ENCODE data around the gene DOCK2. TPM values are rescaled to one million over a fixed set of nuclear protein-coding genes. Genes with fewer than 3 reads are reported as not detected.
A peak's percentile ranks its signal among the peaks of the same experiment; 100 is the strongest.

Gene DOCK2
- total and polyA plus RNA-seq, 8 donors: 4.3 to 101 (median 5.3) TPM

DNA sequence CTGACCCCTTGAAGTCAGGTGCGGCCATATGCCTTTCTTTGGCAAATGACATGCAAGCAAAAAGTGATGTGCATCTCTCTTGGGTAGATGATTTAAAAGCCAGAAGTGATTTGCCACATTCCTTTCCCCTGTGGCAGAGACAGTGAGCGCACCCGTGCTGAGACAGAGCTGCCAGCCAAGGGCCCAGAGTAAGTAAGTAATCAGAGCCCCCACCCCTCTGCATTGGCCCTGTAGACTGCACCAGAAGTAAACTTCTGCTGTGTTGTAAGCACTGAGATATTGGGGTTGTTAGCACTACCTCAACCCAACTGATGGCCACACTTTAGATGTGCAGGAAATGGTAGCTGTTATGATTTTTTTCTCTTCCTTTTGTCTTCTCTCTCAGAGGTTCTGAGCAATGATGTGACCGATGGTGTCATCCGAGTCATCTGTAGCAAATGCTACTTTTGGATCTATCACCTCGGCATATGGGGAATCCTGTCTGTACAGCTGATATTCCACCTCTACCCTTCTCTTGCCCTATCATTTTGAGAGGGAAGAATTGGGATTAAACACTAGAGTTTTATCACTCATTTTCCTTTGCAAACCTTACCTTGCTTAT, 58.0 kb downstream of the DOCK2 start:
- Histone ChIP-seq H3K4me1 (no peaks in the 10 kb centered on the region), H3K36me3 (peaks cover 0 to 96% of the 10 kb centered on the region in 2 donors), H3K27me3 (no peaks in the 10 kb centered on the region), H3K27ac (no peak overlapping the region), H3K9me3 (no peaks in the 10 kb centered on the region), H3K4me3 (no peak overlapping the region)
- no peak for DNase-seq
- no peak for ATAC-seq
- no peak for TF ChIP-seq CTCF (IDR thresholded peaks at IDR 0.05)
- intact Hi-C loops (cut with DNase I): no loop called here

- DNase-seq (no peak), ATAC-seq (peak; percentile 55)
- H3K4me3 ChIP-seq: no peak overlapping the region
- H3K36me3 ChIP-seq: peaks cover 0 to 96% of the 10 kb centered on the region in 2 donors
- TF ChIP-seq CTCF (IDR thresholded peaks at IDR 0.05): no peak
- H3K4me1 ChIP-seq: no peaks in the 10 kb centered on the region
- no peak overlapping the region for H3K27ac ChIP-seq
- no peaks in the 10 kb centered on the region for H3K27me3 ChIP-seq
- no peaks in the 10 kb centered on the region for H3K9me3 ChIP-seq
- intact Hi-C loops (cut with DNase I): no loop called here
Measured at GRCh38 chr5:169695919-169696490, 58.9 kb downstream of the DOCK2 start.

DNA sequence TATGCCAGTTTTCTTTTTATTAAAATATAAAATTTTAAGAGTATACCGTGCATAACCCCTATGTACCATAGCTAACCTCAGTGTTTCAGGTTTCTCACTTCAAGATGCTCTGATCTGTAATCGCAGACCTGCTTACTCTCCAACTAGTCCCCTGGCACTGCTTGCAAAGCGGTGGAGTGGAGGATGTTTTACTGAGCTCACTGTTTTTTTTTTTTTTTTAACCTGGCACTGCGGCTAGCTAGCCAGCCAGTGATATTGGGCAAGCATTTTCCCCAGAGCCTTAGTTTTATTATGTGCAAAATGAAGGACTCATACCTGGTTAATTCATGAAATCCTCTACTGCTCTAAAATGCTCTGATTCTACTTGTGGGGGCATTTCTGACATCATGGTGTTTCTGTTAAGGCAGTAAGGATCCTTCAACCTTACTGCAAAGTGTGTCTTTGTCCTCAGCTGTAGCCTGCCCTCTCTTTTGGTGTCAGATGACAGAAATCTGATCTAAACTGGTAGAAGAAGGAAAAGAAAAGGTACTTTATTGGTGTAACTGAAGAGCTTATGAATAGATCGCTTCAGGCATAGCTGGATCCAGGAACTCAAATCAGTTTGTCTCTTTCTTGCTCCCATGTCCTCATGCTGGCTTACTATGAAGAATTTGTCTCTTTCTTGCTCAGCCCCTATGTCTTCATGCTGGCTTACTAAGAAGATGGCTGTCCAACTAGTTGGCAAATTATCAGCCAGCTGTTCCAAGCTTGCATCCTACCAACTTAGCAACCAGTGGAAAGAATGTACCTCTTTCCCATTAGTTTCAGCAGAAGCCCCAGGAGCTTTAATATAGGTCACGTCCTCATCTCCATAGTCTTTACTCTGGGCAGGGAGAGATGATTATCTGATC, 59.8 kb downstream of the DOCK2 start:
- H3K4me3 ChIP-seq: no peak overlapping the region
- no peak for TF ChIP-seq CTCF (IDR thresholded peaks at IDR 0.05)
- DNase-seq (no peak), ATAC-seq (no peak)
- H3K36me3 ChIP-seq: peaks cover 0 to 96% of the 10 kb centered on the region in 2 donors
- H3K9me3 ChIP-seq: no peaks in the 10 kb centered on the region
- no peak overlapping the region for H3K27ac ChIP-seq
- no peaks in the 10 kb centered on the region for H3K4me1 ChIP-seq
- intact Hi-C loops (cut with DNase I): no loop called here
- no peaks in the 10 kb centered on the region for H3K27me3 ChIP-seq

- peaks cover 0 to 97% of the 10 kb centered on the region in 2 donors for H3K36me3 ChIP-seq
- intact Hi-C loops (cut with DNase I): no loop called here
- H3K4me3 ChIP-seq: no peak overlapping the region
- ATAC-seq (no peak), DNase-seq (no peak)
- no peaks in the 10 kb centered on the region for H3K27me3 ChIP-seq
- no peaks in the 10 kb centered on the region for H3K9me3 ChIP-seq
- no peaks in the 10 kb centered on the region for H3K4me1 ChIP-seq
- H3K27ac ChIP-seq: no peak overlapping the region
- no peak for TF ChIP-seq CTCF (IDR thresholded peaks at IDR 0.05)
Measured at GRCh38 chr5:169697511-169697890, 60.4 kb downstream of the DOCK2 start.

DNA sequence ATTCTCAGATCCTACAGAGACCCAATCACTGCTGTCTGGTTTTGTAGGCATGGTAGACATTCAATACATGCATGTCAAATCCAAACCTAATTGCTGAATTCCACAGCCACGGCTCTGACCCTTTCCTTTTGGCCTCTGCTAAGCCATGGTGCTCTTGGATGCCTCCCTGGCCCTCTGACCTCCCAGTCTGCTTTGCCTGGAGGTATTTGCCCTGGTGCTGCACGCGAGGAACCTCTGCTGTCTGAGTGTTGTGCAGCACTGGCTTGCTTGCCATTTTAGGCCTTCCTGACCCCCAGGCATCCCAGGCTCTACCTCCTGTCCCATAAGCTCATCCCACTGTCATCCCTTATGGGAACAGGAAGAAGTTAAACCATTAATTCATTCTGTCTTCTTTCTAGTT, 60.9 kb downstream of the DOCK2 start:
- Histone ChIP-seq H3K4me3 (no peak overlapping the region), H3K4me1 (no peaks in the 10 kb centered on the region), H3K27me3 (no peaks in the 10 kb centered on the region), H3K27ac (no peak overlapping the region), H3K36me3 (peaks cover 0 to 98% of the 10 kb centered on the region in 2 donors), H3K9me3 (no peaks in the 10 kb centered on the region)
- intact Hi-C loops (cut with DNase I): no loop called here
- DNase-seq (no peak), ATAC-seq (no peak)
- no peak for TF ChIP-seq CTCF (IDR thresholded peaks at IDR 0.05)
